Fibroblast of pulmonary artery (primary cell): ENCODE data around the gene TOPBP1.

Experiments
- DNase-seq: peaks from one replicate; pipeline ENCODE4 v3.0.0-alpha.2; 2010; ENCODE audit warnings: low read depth
- H3K4me3 ChIP-seq: replicated peaks from 2 replicates; pipeline ENCODE4 v1.5.1; 2011; ENCODE audit warnings: low read depth, mild to moderate bottlenecking, control low read depth, low read length, moderate library complexity
- CTCF ChIP-seq: IDR thresholded peaks from 2 replicates; pipeline ENCODE4 v1.5.1; 2011; ENCODE audit warnings: mild to moderate bottlenecking, control low read depth, low read length, inconsistent platforms; ENCODE audit errors: missing control alignments

Gene TOPBP1

GRCh38 chr3:133641254-133641653 lies 20.5 kb downstream of the TOPBP1 start:
- TF ChIP-seq CTCF = no peak
- H3K4me3 ChIP-seq = no peak overlapping the region
- no peak for DNase-seq

- no peak for DNase-seq
- no peak overlapping the region for H3K4me3 ChIP-seq
- no peak for TF ChIP-seq CTCF
Measured at GRCh38 chr3:133633439-133633838, 28.3 kb downstream of the TOPBP1 start.

GRCh38 chr3:133629146-133629545 lies 32.6 kb downstream of the TOPBP1 start:
- no peak for DNase-seq
- no peak overlapping the region for H3K4me3 ChIP-seq
- no peak for TF ChIP-seq CTCF

GRCh38 chr3:133627789-133628188 lies 34.0 kb downstream of the TOPBP1 start:
- no peak for TF ChIP-seq CTCF
- no peak for DNase-seq
- H3K4me3 ChIP-seq = no peak overlapping the region

- DNase-seq = no peak
- H3K4me3 ChIP-seq = no peak overlapping the region
- TF ChIP-seq CTCF = no peak
Measured at GRCh38 chr3:133620066-133620784, 41.5 kb downstream of the TOPBP1 start.

- no peak for TF ChIP-seq CTCF
- DNase-seq = no peak
- no peak overlapping the region for H3K4me3 ChIP-seq
Measured at GRCh38 chr3:133611534-133611933, 50.2 kb downstream of the TOPBP1 start.

- no peak for TF ChIP-seq CTCF
- no peak overlapping the region for H3K4me3 ChIP-seq
- no peak for DNase-seq
Measured at GRCh38 chr3:133610031-133610430, 51.7 kb downstream of the TOPBP1 start.
